Fibroblast of lung (primary cell): ENCODE results near the gene ARSD.

Source experiments
- EZH2 ChIP-seq: IDR thresholded peaks from 2 replicates; pipeline ENCODE4 v1.5.1; 2012; ENCODE audit warnings: low read length, control low read depth, mild to moderate bottlenecking; ENCODE audit errors: missing control alignments
- TF ChIP-seq, protein P1 (sequence below), 2 donors: IDR thresholded peaks in 1 of 2; conservative IDR thresholded peaks in 1 of 2; 1 replicate in 1 of 2; 2 replicates in 1 of 2; pipeline ENCODE4 v1.5.1; 2011 to 2012; ENCODE audit warnings: low read length in 2 of 2, control low read depth in 1 of 2, inconsistent platforms in 1 of 2, low read depth in 1 of 2, mild to moderate bottlenecking in 1 of 2

DNA sequence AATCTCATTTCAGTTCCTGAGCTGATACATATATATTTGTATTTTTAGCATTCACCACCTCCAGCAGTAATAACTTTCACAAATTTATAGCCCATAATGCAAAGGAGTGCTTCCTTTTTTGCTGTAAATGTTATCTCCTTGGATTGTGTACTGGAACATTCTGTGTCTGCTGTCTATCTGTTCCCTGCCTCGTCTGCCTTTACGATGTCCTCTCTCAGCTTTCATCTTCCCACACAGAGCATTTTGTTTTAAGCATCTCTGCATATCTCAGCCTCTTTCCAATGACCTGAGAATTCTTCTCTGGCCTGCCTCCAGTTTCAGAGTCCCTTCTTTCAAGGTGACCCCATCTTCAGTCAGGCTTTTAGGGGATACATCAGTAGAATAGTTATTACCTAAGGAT is 57.3 kb downstream of the ARSD start:
- TF ChIP-seq, protein P1, sequence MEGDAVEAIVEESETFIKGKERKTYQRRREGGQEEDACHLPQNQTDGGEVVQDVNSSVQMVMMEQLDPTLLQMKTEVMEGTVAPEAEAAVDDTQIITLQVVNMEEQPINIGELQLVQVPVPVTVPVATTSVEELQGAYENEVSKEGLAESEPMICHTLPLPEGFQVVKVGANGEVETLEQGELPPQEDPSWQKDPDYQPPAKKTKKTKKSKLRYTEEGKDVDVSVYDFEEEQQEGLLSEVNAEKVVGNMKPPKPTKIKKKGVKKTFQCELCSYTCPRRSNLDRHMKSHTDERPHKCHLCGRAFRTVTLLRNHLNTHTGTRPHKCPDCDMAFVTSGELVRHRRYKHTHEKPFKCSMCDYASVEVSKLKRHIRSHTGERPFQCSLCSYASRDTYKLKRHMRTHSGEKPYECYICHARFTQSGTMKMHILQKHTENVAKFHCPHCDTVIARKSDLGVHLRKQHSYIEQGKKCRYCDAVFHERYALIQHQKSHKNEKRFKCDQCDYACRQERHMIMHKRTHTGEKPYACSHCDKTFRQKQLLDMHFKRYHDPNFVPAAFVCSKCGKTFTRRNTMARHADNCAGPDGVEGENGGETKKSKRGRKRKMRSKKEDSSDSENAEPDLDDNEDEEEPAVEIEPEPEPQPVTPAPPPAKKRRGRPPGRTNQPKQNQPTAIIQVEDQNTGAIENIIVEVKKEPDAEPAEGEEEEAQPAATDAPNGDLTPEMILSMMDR (conservative IDR thresholded peaks at IDR 0.05 in 1 of 2, IDR thresholded peaks at IDR 0.05 in 1 of 2; ENCODE audit: low read depth in 1 of 2, low read length in 2 of 2), result no peak
- TF ChIP-seq EZH2, result no peak
